Spinal cord (tissue), 10 donors: ENCODE results near the gene HINFP. TPM values are rescaled to one million over a fixed set of nuclear protein-coding genes. Genes with fewer than 3 reads are reported as not detected.
A peak's percentile ranks its signal among the peaks of the same experiment; 100 is the strongest.

Experiments
- DNase-seq, 6 donors: peaks; one replicate each; pipeline versions ENCODE4 v3.0.0 to v3.0.0-alpha.2; 2013 to 2015; ENCODE audit warnings: low spot score in 6 of 6, low read depth in 4 of 6
- H3K27ac ChIP-seq: one replicate; pipeline ENCODE4 v1.5.1; 2013; ENCODE audit warnings: low read depth, low read length, control low read depth
- H3K27me3 ChIP-seq: one replicate; pipeline ENCODE4 v1.6.1; 2013; ENCODE audit warnings: low read length; ENCODE audit not compliant: control insufficient read depth, insufficient read depth
- H3K36me3 ChIP-seq: one replicate; pipeline ENCODE4 v1.6.1; 2013; ENCODE audit warnings: low read length; ENCODE audit not compliant: control insufficient read depth, insufficient read depth
- H3K4me1 ChIP-seq: one replicate; pipeline ENCODE4 v1.6.1; 2013; ENCODE audit warnings: low read length; ENCODE audit not compliant: control insufficient read depth, insufficient read depth
- H3K4me3 ChIP-seq: one replicate; pipeline ENCODE4 v1.5.1; 2013; ENCODE audit warnings: low read depth, low read length, control low read depth
- H3K9me3 ChIP-seq: one replicate; pipeline ENCODE4 v1.6.1; 2013; ENCODE audit warnings: low read length; ENCODE audit not compliant: control insufficient read depth, insufficient read depth
- WGBS: methylation state at CpG from one replicate; pipeline ENCODE4 v1.1.5; 2013; ENCODE audit warnings: missing lambda C conversion rate; ENCODE audit not compliant: insufficient coverage; 5-methylcytosine and 5-hydroxymethylcytosine counted together
- polyA plus RNA-seq, 2 donors: library from polyadenylated mRNA; unstranded; fragments of 120-200 nt; gene quantifications; one replicate each; pipeline ENCODE4 v1.2.1, GENCODE V29; 2013; ENCODE audit not compliant: insufficient read length in 2 of 2
- total RNA-seq, 2 donors: library from RNA; depleted of rRNA in 1 of 2; stranded (reverse); fragments of 120-200 nt in 1 of 2; fragments of >200 nt in 1 of 2; gene quantifications; one replicate each; pipeline versions ENCODE4 v1.2.3 to v1.2.4, GENCODE V29; 2013 to 2014
- donor health status: healthy.

Gene HINFP
- total and polyA plus RNA-seq, 4 donors: 15.5 to 38.4 (median 24.5) TPM

GRCh38 chr11:119116235-119116594 is 5.2 kb upstream of the HINFP start:
- Histone ChIP-seq H3K4me3 (no peak overlapping the region), H3K4me1 (peaks cover 8% of the 10 kb centered on the region), H3K27ac (no peak overlapping the region), H3K27me3 (no peaks in the 10 kb centered on the region), H3K36me3 (peaks cover 48% of the 10 kb centered on the region), H3K9me3 (no peaks in the 10 kb centered on the region)
- no peak for DNase-seq
- 78% methylated on average over 9 of the region's 10 CpGs for WGBS

- H3K27me3 ChIP-seq: no peaks in the 10 kb centered on the region
- peaks cover 47% of the 10 kb centered on the region for H3K36me3 ChIP-seq
- no peak overlapping the region for H3K27ac ChIP-seq
- WGBS: 46% methylated on average over 1 of the region's 5 CpGs
- no peak overlapping the region for H3K4me3 ChIP-seq
- no peak for DNase-seq
- no peaks in the 10 kb centered on the region for H3K9me3 ChIP-seq
- peaks cover 8% of the 10 kb centered on the region for H3K4me1 ChIP-seq
These were observed 4.8 kb upstream of the HINFP start for GRCh38 chr11:119116601-119117000.

GRCh38 chr11:119117004-119117706 is 4.2 kb upstream of the HINFP start:
- H3K36me3 ChIP-seq: peaks cover 44% of the 10 kb centered on the region
- H3K27ac ChIP-seq: no peak overlapping the region
- no peaks in the 10 kb centered on the region for H3K27me3 ChIP-seq
- WGBS: 85% methylated on average over 3 of the region's 3 CpGs
- H3K4me3 ChIP-seq: no peak overlapping the region
- no peak for DNase-seq
- peaks cover 8% of the 10 kb centered on the region for H3K4me1 ChIP-seq
- H3K9me3 ChIP-seq: no peaks in the 10 kb centered on the region

- whole genome bisulfite sequencing: 100% methylated on average over 1 of the region's 5 CpGs
These were observed 3.2 kb upstream of the HINFP start for GRCh38 chr11:119118227-119118626.

GRCh38 chr11:119118946-119119345 is 2.4 kb upstream of the HINFP start:
- Histone ChIP-seq H3K9me3 (no peaks in the 10 kb centered on the region), H3K4me3 (no peak overlapping the region)

More at GRCh38 chr11:119118227-119118626, 3.2 kb upstream of the HINFP start:
- Histone ChIP-seq H3K4me1 (peaks cover 12% of the 10 kb centered on the region), H3K27ac (no peak overlapping the region), H3K4me3 (no peak overlapping the region), H3K9me3 (no peaks in the 10 kb centered on the region), H3K36me3 (peaks cover 33% of the 10 kb centered on the region), H3K27me3 (no peaks in the 10 kb centered on the region)
- no peak for DNase-seq

GRCh38 chr11:119120639-119121007 is 757 bp upstream of the HINFP start:
- Histone ChIP-seq H3K36me3 (peaks cover 30% of the 10 kb centered on the region), H3K27ac (peak overlapping the region; percentile 91)
- 19% methylated on average over 5 of the region's 5 CpGs for WGBS

More at GRCh38 chr11:119118946-119119345, 2.4 kb upstream of the HINFP start:
- peak in 1 of 6 donors; percentile 82 for DNase-seq
- H3K27ac ChIP-seq: no peak overlapping the region
- peaks cover 12% of the 10 kb centered on the region for H3K4me1 ChIP-seq
- no CpG with 5 or more reads among the region's 1 CpG for WGBS
- no peaks in the 10 kb centered on the region for H3K27me3 ChIP-seq
- peaks cover 32% of the 10 kb centered on the region for H3K36me3 ChIP-seq

GRCh38 chr11:119121811-119122124 is 388 bp downstream of the HINFP start:
- no peak for DNase-seq
- 0% methylated on average over 15 of the region's 20 CpGs for WGBS
- peak overlapping the region; percentile 94 for H3K27ac ChIP-seq
- H3K4me3 ChIP-seq: peak overlapping the region; percentile 99
- peaks cover 21% of the 10 kb centered on the region for H3K36me3 ChIP-seq
- H3K4me1 ChIP-seq: peaks cover 12% of the 10 kb centered on the region
- no peaks in the 10 kb centered on the region for H3K27me3 ChIP-seq
- no peaks in the 10 kb centered on the region for H3K9me3 ChIP-seq

More at GRCh38 chr11:119120639-119121007, 757 bp upstream of the HINFP start:
- H3K9me3 ChIP-seq: no peaks in the 10 kb centered on the region
- no peaks in the 10 kb centered on the region for H3K27me3 ChIP-seq
- H3K4me1 ChIP-seq: peaks cover 12% of the 10 kb centered on the region
- DNase-seq: peak in 2 of 6 donors; percentile 15 to 67
- peak overlapping the region; percentile 99 for H3K4me3 ChIP-seq

- no peak for DNase-seq
- peaks cover 7% of the 10 kb centered on the region for H3K4me1 ChIP-seq
- H3K9me3 ChIP-seq: no peaks in the 10 kb centered on the region
- no peaks in the 10 kb centered on the region for H3K27me3 ChIP-seq
- H3K4me3 ChIP-seq: no peak overlapping the region
- WGBS: 95% methylated on average over 3 of the region's 6 CpGs
- peaks cover 54% of the 10 kb centered on the region for H3K36me3 ChIP-seq
- H3K27ac ChIP-seq: no peak overlapping the region
These were observed 4.4 kb downstream of the HINFP start for GRCh38 chr11:119125821-119126220.

GRCh38 chr11:119126675-119127268 is 5.4 kb downstream of the HINFP start:
- DNase-seq: no peak
- Histone ChIP-seq H3K27me3 (no peaks in the 10 kb centered on the region), H3K9me3 (no peaks in the 10 kb centered on the region), H3K4me3 (no peak overlapping the region), H3K27ac (no peak overlapping the region), H3K4me1 (peaks cover 4% of the 10 kb centered on the region), H3K36me3 (peaks cover 64% of the 10 kb centered on the region)
- 65% methylated on average over 3 of the region's 5 CpGs for WGBS

- 81% methylated on average over 3 of the region's 3 CpGs for WGBS
- H3K36me3 ChIP-seq: peaks cover 71% of the 10 kb centered on the region
These were observed 9.3 kb downstream of the HINFP start for GRCh38 chr11:119130662-119131061.

More at GRCh38 chr11:119130662-119131061, 9.3 kb downstream of the HINFP start:
- no peaks in the 10 kb centered on the region for H3K27me3 ChIP-seq
- no peaks in the 10 kb centered on the region for H3K9me3 ChIP-seq
- no peaks in the 10 kb centered on the region for H3K4me1 ChIP-seq
- no peak overlapping the region for H3K4me3 ChIP-seq
- no peak overlapping the region for H3K27ac ChIP-seq
- no peak for DNase-seq
